H1 (cell line): ENCODE measurements around the gene SUPT7L.
A peak's percentile ranks its signal among the peaks of the same experiment; 100 is the strongest.

Experiments
- CREB1 ChIP-seq: IDR thresholded peaks from 2 replicates; pipeline ENCODE4 v1.6.1; 2012; ENCODE audit warnings: inconsistent platforms
- JUN ChIP-seq: IDR thresholded peaks from 2 replicates; pipeline ENCODE4 v1.6.1; 2011; ENCODE audit warnings: low read depth, mild to moderate bottlenecking, improper control_type of control experiment, low read length
- JUND ChIP-seq: IDR thresholded peaks from 2 replicates; pipeline ENCODE4 v1.6.1; 2011; ENCODE audit warnings: mild to moderate bottlenecking, improper control_type of control experiment, low read length
- POLR2A ChIP-seq, 2 experiments: IDR thresholded peaks; 1 replicate in 1 of 2; 2 replicates in 1 of 2; pipeline ENCODE4 v1.6.1; 2011; ENCODE audit warnings: low read depth in 2 of 2, low read length in 2 of 2, mild to moderate bottlenecking in 2 of 2; ENCODE audit errors: control extremely low read depth in 1 of 2
- POLR2AphosphoS5 ChIP-seq: IDR thresholded peaks from 2 replicates; pipeline ENCODE4 v1.6.1; 2011; ENCODE audit warnings: low read depth, low read length
- TAF1 ChIP-seq: IDR thresholded peaks from 2 replicates; pipeline ENCODE4 v1.6.1; 2011; ENCODE audit warnings: mild to moderate bottlenecking, low read depth, low read length
- YY1 ChIP-seq: IDR thresholded peaks from 2 replicates; pipeline ENCODE4 v1.6.1; 2011; ENCODE audit warnings: low read depth, mild to moderate bottlenecking, low read length
- TF ChIP-seq, protein P1 (sequence below): IDR thresholded peaks from 2 replicates; pipeline ENCODE4 v1.6.1; 2012; ENCODE audit warnings: inconsistent platforms
- TF ChIP-seq, protein P2 (sequence below), 3 experiments: IDR thresholded peaks; 1 replicate in 2 of 3; 2 replicates in 1 of 3; pipeline versions ENCODE4 v1.5.1 to v1.6.1; 2011; ENCODE audit warnings: low read length in 3 of 3, mild to moderate bottlenecking in 3 of 3, inconsistent platforms in 2 of 3, low read depth in 1 of 3, moderate library complexity in 1 of 3; ENCODE audit not compliant: insufficient read depth in 1 of 3; ENCODE audit errors: control extremely low read depth in 1 of 3

DNA sequence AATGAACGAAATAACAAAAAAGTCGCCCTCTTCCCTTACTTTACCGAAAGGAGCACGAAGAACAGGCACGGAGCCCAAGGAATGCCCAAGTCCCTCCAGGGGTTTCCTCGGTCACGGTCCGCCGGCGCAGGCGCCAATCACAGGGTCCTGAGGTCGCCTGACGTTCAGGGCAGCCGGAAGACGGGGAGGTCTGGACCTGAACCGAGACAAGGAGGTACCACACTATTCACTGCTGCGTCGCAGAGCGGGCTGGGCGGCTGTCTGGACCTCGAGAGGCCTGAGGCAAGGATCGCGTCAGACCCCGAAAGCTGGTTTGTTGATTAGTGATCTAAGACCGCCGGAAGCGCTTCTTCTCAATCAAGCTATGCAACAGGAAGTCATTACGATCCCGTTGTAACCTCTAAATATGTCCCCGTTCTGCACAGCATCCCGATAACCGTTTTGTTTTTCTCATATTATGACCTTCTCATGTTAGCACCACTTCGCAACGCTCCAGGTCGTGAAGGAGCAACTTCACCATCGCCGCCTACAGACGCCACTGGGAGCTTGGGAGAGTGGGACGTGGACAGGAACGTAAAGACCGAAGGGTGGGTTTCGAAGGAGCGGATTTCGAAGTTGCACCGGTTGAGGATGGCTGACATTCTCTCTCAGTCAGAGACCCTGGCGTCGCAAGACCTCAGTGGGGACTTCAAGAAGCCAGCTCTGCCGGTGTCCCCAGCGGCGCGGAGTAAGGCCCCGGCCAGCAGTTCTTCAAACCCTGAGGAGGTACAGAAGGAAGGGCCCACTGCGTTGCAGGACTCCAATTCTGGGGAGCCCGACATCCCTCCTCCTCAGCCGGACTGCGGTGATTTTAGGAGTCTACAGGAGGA is at the start of gene SUPT7L, which contains the start of gene SLC4A1AP:
- 0 out of 2 replicates have a peak, but pooled peaks have one; percentile 5 for TF ChIP-seq JUN
- no peak; the same call in none of the 2 replicates for TF ChIP-seq POLR2AphosphoS5
- peak; percentile 96 for TF ChIP-seq TAF1
- peak; percentile 95 for TF ChIP-seq YY1
- peak; percentile 47 to 88 for TF ChIP-seq POLR2A (IDR thresholded peaks at IDR 0.05; ENCODE audit: control extremely low read depth in 1 of 2, low read depth in 2 of 2, low read length in 2 of 2)
- peak; percentile 36 for TF ChIP-seq CREB1
- peak; percentile 48; the same call in 1 of the 2 replicates for TF ChIP-seq JUND
- TF ChIP-seq, protein P1, sequence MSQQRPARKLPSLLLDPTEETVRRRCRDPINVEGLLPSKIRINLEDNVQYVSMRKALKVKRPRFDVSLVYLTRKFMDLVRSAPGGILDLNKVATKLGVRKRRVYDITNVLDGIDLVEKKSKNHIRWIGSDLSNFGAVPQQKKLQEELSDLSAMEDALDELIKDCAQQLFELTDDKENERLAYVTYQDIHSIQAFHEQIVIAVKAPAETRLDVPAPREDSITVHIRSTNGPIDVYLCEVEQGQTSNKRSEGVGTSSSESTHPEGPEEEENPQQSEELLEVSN: no peak
- TF ChIP-seq, protein P2, sequence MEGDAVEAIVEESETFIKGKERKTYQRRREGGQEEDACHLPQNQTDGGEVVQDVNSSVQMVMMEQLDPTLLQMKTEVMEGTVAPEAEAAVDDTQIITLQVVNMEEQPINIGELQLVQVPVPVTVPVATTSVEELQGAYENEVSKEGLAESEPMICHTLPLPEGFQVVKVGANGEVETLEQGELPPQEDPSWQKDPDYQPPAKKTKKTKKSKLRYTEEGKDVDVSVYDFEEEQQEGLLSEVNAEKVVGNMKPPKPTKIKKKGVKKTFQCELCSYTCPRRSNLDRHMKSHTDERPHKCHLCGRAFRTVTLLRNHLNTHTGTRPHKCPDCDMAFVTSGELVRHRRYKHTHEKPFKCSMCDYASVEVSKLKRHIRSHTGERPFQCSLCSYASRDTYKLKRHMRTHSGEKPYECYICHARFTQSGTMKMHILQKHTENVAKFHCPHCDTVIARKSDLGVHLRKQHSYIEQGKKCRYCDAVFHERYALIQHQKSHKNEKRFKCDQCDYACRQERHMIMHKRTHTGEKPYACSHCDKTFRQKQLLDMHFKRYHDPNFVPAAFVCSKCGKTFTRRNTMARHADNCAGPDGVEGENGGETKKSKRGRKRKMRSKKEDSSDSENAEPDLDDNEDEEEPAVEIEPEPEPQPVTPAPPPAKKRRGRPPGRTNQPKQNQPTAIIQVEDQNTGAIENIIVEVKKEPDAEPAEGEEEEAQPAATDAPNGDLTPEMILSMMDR (IDR thresholded peaks at IDR 0.05; ENCODE audit: control extremely low read depth in 1 of 3, insufficient read depth in 1 of 3, low read depth in 1 of 3, low read length in 3 of 3): peak in 1 of 3 experiments; percentile 5; a peak in 1 of 4 replicates
